CD4-positive, alpha-beta T cell treated with Interleukin-21 for 1 hour (primary cell): ENCODE measurements around the gene ITGB1.
"Not testable (repeated sequence)": the region's sequence is repeated elsewhere in the genome, so short reads cannot be mapped to it uniquely, and the experiment has no call there.

Experiments
- DNase-seq: peaks from one replicate; pipeline ENCODE4 v3.0.0-alpha.2; 2020

The ITGB1 gene

DNA sequence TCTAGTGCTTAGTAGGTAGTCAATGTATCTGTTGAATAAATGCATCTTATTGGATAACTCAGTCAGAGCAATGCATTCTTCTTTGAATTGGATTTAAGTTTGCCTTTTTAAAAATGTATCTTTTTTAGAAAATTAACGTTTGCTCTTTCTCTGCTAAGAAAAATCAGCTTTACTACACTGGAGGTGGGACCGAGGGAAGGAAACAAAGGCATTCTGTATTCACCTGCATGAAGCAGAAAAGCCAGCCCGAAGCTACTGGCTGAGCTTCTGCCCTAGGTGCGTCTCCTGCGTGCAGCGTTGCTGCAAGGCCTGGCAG lies 22.2 kb upstream of the ITGB1 start:
- DNase-seq = no peak

DNA sequence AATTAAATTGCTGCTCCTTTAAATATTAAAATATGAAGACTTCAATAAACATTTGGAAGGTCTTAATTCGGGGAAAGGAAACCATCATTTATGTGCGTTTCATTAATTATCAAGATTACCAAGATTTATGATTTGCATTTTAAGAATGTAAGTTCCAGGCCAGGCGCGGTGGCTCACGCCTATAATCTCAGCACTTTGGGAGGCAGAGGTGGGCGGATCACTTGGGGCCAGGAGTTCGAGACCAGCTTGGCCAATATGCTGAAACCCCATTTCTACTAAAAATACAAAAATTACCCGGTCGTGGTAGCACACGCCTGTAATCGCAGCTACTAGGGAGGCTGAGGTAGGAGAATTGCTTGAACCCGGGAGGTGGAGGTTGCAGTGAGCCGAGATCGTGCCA lies 21.7 kb upstream of the ITGB1 start:
- DNase-seq = not testable (repeated sequence)

DNA sequence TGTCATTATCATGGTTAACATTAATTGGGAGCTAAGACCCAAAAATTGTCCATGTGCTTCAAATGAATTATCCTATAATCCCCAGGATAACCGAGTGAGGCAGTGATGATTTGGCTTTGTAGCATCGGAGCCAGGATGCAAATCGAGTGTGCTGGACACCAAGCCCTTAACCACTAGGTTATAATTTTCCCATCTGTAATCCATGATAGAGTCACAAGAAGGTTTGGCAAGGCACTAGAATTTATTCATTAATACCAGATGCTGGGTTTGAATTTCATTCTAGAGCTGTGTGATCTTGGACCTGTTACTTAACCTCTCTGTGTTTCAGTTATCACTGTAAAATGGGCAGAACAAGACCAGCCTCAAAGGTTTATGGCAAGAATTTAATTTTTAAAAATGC lies 21.0 kb upstream of the ITGB1 start:
- DNase-seq = no peak

DNA sequence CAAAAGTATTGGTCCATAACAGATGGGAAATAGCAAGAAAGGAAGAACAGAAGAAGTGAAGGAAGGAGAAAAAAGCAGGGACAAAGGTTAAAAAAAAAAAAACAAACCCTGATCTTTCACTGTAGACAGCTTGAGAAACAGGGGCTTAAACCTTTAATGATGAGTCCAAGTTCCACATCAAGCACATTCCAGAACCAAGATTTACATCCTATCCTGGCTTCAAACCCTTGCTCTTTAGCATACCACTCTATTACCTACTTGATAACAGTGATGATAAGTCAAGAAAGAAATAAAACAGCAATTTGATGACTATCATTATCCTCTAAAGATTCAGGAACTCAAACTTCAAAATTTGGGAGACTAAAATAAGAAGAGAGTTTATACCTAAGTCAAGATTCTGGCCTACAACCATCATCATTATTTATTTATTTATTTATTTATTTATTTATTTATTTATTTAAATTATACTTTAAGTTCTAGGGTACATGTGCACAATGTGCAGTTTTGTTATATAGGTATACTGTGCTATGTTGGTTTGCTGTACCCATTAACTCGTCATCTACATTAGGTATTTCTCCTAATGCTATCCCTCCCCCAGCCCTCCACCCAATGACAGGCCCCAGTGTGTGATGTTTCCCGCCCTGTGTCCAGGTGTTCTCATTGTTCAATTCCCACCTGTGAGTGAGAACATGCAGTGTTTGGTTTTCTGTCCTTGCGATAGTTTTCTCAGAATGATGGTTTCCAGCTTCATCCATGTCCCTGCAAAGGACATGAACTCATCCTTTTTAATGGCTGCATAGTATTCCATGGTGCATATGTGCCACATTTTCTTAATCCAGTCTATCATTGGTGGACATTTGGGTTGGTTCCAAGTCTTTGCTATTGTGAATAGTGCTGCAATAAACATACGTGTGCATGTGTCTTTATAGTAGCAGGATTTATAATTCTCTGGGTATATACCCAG lies 20.1 kb upstream of the ITGB1 start:
- not testable (repeated sequence) for DNase-seq

DNA sequence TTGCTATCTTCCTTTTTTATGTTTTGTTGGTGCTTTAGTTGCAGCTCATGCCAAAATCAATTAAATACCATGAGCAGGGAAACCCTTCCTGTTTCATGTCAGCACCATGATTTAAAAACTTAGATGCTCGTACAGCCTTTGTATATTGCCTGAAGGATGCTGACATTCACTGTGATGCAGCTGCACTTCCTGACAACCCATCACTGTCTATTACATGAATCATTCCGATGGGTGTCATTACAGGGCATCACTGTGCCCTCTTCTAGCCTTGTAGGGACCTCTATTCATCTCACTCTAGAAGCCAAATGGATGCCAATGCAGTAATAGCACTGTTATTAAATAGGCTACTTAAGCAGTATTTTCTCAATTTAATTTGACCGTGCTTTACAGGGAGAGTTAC lies 18.3 kb upstream of the ITGB1 start:
- no peak for DNase-seq

DNA sequence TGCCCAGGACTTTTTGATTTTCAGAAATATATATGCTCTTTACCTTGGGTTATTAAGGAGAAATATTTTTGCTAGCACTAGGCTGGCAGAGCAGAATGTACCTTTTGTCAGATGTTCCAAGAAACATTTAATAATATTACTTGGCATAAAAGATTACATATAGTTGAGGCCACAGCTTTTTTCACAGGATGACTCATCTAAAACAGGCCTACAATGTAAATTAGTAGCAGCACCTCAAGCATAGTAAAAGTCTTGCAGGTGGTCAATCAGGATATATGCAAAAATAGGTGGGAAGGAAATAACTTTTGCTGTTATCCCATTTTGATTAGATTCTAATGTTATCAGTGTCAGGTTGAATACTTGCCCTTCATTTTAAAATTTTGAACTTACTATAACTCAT lies 14.9 kb upstream of the ITGB1 start:
- no peak for DNase-seq

DNA sequence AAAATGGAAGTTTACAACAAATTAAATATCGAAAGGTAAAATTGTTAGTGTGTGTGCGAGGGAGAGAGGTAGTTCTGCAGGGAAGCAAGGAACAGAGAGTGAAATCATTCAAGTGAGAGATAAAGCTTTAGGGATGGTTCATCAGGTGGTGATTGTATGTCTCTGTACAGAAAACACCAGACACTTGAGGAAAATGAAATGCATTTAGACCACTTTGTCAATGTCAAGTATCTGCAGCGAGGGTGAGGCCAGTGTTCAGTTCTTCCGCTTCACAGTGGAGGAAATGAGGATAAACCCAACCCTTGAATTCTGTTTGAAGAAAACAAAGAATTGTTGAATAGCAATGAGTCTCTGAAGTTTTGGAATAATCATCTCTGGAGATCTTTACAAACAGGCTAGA lies 14.4 kb upstream of the ITGB1 start:
- no peak for DNase-seq

DNA sequence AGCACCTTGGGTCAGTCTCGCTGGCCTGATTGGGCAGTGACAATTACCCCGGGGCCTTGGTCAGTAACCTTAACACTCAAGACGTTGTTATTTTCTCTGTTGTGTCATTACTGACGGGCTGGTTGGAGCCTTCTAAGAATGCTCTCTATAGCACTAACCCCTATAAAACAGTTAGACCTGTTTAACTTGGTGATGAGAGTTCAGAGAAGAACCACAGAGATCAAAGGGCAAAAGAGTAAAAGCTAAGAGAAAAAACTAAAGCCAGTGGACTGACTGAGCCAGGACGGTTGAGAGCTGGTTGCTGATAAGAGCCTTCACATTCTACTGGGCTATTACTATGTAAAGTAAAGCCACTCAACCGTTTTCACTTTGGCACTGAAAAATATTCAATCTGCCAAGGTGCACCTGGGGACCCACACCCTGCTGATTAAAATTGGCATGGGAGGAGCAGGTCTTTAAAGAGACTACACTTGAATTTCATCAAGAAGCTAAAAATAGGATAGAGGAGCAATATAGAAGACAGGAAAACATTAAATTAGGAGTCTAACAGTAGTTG lies 13.6 kb upstream of the ITGB1 start:
- no peak for DNase-seq

DNA sequence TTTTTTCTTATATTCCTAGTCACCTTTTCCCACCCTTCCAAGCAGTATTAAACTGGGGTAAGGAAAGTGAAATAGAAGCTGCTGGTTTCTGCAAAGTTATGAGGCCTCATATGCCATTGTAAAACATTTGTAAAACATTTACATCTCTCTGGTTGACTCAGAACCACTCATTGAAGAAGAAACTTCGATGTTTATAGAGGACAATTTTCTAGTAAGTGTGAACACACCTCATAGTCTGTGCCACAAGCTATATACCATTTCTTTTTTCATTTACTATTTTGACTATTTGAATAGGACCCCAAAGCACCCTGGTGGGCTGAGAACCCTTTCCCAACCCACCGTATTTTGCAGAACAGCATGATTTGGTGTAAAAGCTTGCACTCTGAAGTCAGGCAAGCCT lies 12.9 kb upstream of the ITGB1 start:
- DNase-seq = no peak

DNA sequence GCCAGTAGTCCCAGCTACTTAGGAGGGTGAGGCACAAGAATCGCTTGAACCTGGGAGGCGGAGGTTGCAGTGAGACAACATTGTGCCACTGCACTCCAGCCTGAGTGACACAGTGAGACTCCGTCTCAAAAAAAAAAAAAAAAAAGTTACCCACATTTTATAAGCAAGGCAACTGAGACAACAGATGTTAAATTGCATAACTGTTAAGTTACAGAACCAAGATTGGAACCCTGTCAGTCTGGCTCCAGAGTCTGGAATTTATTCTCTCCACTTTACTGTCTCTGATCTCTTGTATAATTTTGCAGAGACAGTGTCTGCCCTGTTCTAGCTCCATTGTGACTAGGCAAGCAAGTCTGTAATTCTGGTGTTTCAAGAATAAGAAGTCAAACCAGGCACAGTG lies 6.2 kb upstream of the ITGB1 start:
- no peak for DNase-seq

DNA sequence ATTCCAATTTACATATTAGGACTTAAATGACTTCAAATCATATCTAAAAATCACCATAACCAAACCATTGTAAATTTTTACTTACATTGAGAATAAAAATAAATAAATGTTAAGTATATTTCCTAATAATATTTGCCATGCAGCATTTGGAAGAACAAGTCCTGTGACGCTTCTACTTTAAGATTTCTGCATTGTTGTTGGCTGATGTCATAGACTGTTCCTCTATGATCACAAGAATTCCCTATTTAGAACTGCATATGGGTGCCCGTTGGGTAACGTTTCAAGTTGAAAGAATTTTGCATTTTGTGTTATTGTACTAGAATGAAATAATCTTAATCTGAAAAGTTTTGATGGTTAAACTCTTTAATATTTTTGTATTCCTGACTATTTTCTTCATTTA lies 5.1 kb upstream of the ITGB1 start:
- DNase-seq = no peak

DNA sequence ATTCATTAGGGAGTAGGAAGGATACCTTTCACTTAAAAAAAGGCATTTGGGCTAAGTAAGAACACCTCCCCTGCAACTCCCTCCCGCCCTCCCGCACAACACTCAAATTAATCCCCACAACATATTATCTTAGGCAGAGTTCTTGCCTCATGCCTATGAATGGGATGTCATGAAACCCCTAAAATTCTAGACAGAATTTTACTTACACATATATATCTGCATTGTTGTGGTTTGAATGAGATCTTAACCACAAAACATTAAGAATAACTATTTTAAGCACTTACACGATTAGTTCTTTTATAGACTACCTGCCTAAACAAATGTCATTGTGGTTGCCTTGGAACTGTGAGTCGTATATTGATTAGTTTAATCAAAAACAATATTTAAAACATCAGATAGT lies 4.5 kb upstream of the ITGB1 start:
- no peak for DNase-seq

DNA sequence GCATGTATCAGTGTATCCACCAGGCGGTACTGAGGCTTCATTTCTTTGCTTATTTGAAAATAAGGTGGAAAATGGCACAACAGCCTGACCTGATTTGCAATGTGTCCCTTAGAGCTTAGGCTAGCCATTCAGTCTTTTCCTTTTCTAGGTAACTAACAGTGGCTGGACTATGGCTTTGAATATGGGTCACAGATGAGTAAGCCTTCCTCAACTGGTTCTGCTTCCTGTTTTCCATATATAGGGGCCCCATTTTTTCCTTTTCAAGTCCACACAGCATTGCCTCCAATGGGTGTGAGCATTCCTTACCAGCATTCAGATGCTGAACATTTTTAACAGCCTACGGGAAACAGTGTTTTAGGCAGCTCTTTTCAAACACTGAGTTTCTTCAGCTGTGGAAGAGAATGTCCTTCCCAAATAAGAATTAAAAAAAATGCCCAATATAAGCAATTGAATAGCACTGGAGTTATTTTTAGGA lies 3.9 kb upstream of the ITGB1 start:
- no peak for DNase-seq

DNA sequence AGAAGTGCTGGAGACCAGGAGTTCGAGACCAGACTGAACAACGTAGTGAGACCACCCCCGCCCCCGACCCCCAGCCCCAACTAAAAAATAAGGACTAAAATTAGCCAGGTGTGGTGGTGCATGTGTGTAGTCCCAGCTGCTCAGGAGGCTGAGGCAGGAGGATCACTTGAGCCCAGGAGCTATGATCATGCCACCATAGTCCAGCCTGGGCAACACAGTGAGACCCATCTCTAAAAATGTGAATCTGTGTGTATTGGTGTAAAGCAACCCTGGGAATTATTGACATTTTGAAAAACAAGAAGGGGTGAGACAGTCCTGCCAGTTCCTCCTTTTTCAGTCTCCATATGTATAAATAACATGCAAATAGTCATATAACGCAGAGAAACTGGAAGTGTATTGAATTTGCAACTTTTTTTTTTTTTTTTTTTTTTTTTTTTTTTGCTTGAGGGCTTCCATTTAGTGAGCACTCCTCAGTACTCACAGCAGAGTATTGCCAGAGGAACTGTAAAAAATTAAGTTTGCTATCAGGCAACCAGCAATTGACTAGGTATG lies 3.4 kb upstream of the ITGB1 start:
- DNase-seq = no peak

DNA sequence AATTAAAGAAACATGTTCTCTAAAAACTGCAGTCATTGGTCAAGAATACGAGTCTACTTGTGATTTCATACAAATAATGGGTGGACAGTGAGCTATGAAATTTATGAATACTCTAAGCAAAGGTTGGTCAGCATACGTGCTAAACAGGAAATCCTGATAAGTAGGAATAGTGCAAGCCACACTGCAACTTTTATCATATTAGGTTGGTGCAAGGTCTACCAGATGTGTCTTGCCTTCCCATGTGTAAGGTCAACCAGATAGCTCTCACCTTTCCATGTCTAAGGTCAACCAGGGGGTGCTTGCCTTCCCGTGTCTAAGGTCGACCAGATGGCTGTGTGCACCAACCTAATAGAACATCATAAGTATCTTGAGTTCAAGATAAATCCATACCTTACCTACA lies 2.0 kb upstream of the ITGB1 start:
- DNase-seq = no peak

DNA sequence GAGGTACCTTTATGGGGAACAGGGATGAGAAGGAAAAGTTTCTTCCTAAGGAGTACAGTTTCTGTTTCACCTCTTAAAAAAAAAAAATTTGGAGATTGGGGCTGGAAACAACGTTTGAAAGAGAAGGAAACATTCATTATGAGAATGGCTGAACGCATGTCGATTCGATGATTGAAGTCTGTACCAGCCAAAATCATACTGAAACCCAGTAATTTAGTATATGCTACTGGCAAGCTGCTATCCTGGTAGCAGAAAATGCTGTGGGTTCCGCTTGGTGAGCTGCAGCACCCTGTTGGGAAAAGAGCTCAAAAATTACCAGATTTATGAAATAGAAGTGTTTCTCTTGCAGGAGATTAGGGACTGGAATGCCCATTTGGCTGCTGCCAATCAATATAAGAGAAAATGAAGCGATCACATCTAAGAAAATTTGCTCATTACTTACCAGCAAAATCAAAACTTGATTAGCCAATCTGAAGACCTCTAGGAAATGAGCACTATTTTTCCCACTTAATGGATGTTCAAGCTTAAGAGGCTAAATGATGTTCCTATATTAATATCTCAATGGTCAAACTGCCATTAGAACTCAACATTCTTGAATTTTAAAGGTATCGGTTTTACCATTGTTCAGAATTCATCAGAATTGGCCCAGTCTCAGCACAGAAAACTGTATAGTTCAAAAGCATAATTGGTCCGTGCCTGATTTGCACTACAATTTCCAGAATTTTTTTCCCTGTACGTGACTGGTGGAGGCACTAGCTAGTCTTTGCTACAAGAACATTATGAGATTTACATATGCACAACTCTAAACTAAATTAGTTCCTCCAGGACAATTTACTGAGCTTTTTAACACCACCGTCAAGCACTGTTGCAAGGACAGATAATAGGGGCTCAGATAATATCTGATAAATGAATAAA lies 1.2 kb upstream of the ITGB1 start:
- no peak for DNase-seq

DNA sequence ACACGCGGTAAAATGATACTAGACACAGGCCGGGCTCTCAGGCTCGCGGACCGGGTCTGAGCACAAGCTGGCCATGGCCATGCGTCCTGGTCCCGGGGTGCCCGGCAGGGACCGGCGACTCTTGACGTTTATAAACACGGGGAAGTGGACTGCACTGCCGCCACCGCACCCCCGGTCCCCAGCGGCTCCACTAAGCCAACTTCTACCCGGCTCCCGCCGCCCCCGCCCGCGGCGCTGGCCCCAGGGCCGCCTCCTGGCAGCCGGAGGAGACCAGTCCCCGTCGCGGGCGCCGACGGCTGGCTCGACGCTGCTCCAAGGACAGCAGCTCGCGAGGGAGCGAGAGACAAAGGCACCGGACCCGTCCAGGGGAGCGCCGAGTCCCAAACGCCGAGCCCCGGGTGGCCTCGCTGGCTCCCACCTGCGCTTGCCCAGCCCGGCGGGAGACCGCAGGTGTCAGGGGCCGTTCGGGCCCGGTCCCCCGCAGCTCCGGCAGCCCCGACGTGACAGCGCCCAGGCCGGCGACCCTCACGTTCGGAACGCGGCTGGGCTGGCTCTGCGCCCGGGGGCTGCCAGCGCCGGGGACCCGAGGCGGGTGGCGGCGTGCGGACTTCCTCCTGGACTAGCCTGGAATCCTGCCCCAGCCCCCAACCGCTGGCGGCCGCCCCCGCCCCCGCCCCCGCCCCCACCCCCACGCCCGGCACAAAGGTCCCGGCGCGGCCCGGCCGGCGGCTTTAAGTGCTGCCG lies 517 bp downstream of the ITGB1 start:
- DNase-seq = peak; percentile 37

DNA sequence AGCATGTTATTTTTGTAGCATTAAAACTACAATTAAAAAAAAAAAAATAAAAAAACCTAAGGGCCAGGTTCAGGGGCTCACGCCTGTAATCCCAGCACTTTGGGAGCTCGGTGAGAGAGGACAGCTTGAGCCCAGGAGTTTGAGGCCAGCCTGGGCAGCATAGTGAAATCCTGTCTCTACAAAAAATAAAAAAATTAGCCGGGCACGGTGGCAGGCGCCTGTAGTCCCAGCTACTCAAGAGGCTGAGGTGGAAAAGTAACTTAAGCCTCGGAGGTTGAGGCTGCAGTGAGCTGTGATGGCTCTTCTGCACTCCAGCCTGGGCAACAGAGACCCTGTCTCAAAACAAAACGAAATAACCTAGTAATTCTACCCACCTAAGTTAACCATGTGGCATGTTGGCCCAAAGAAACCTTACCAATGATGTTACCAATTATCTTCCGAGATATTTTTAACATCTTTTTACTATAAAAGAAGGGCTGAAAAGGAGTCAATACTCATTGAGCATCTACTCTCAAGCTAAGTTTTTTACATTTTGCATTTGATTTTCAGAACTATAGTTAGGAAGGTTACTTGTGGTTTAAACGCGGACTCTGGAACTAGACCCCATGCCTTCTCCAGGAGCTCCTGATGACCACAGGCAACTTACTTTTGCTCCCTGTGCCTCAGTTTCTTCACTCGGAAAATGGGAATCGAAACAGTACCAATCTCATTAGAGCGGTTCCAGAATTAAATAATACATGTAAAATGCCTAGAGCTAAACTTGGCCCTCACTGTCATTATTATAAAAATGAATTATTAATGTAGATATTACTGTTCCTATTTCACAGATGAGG lies 1.4 kb downstream of the ITGB1 start:
- DNase-seq = no peak

DNA sequence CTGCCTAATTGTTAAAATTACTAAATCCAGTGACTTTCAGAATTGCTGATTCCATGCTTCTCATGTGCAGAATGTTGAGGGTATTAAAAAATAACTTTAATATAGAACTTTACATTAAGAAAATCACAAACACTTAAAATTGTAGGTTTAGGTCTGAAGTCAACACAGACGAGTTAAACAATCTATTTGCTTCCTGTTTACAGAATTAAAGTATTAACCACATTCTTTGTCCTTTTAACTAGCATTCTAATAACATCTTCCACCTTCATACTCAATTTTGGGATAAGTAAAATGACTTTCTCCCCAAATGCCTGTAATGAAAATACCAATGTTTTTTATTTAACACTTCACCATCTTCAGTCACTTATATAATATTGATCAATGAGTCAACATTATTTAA lies 2.2 kb downstream of the ITGB1 start:
- no peak for DNase-seq

DNA sequence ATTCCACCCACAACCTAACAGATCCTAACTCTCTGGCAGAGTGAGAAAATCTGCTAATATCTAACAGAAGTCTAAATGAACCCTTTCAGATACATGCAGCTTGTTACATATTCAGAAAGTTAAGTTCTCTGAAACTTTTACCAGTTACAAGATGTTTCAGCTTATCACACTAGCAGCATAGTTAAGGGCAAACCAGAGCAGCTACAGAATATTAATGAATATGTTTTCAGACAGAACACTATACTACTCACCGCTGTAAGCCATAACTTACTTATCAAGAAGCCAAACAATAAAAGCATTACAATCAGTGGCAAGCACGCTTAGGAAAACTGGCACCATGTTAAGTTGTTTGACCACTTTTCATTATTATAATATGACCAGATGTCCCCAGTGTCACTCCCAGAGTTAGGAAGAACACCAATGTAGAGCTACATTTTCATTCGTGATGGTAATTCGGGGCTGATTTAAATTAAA lies 2.7 kb downstream of the ITGB1 start:
- no peak for DNase-seq

DNA sequence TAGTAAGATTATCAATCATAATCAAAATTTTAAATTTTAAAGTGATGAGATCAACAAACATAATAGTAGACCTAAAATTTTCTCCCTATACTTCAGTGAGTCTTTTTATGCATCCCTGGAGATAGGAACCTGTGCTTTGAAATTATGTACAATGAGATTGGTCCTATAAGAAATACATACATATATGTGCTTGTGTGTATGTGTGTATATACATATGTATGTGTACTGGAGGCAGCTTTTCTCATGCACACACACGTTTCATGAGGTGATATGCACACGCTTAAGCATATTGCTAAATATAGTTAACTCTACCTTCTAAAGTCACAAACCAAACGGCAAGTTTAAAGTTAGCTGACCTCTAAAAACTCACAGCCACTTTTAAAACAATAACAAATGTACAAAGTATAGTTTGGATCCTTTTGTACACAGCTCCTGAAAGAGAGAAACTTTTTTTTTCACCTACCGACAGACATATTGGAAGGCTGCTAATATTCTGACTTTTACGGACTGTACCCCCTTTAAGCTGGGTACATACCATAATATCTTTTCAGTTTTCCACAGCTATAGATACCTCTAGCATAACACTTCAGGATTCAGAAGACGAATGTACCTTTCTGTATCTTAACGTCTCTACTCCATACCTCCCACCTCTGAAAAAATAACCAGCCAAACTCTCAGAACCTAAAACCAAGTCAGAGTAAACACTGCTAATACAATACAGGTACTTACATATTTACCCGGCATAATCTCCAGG lies 3.3 kb downstream of the ITGB1 start:
- DNase-seq = no peak
